K562 (cell line): ENCODE results near the gene FLRT1. TPM values are rescaled to one million over a fixed set of nuclear protein-coding genes. Genes with fewer than 3 reads are reported as not detected.

Source experiments
- ARID1B ChIP-seq: fragments of 450-650 bp; IDR thresholded peaks from 2 replicates; pipeline ENCODE4 v1.6.1; 2016; ENCODE audit warnings: antibody characterized with exemption, mild to moderate bottlenecking, inconsistent platforms
- ATF4 ChIP-seq: fragments of 450-650 bp; formaldehyde crosslinking; IDR thresholded peaks from 2 replicates; pipeline ENCODE4 v1.4.0; 2022; ENCODE audit warnings: mild to moderate bottlenecking, moderate library complexity
- CBX8 ChIP-seq: fragments of 200-600 bp; sonication (generic); IDR thresholded peaks from 2 replicates; pipeline ENCODE4 v1.6.1; 2012; ENCODE audit warnings: borderline replicate concordance, mixed run types, low read depth, mild to moderate bottlenecking, moderate library complexity, mixed read lengths, low read length, control low read depth, inconsistent platforms; ENCODE audit not compliant: poor library complexity, severe bottlenecking; ENCODE audit errors: extremely low read depth
- HDAC3 ChIP-seq: fragments of 450-650 bp; IDR thresholded peaks from 2 replicates; pipeline ENCODE4 v1.6.1; 2018; ENCODE audit warnings: borderline replicate concordance, mild to moderate bottlenecking, moderate library complexity; ENCODE audit not compliant: partially characterized antibody
- HSF4 ChIP-seq: fragments of 250-450 bp; sonication (Bioruptor Pico); IDR thresholded peaks from 2 replicates; pipeline ENCODE4 v2.1.2; 2022; ENCODE audit warnings: mild to moderate bottlenecking, moderate library complexity, borderline replicate concordance
- IRF1 ChIP-seq: sonication (generic); formaldehyde crosslinking; IDR thresholded peaks from 2 replicates; pipeline ENCODE4 v1.8.0; 2022; ENCODE audit warnings: missing genetic modification reagents, mild to moderate bottlenecking, borderline replicate concordance
- MAZ ChIP-seq, 2 experiments: fragments of 450-650 bp in 1 of 2; sonication (generic) in 1 of 2; formaldehyde crosslinking; IDR thresholded peaks in 1 of 2; conservative IDR thresholded peaks in 1 of 2; 2 replicates each; pipeline versions ENCODE4 v1.4.0 to v1.5.0; 2020; ENCODE audit warnings: mild to moderate bottlenecking in 1 of 2, missing genetic modification reagents in 1 of 2
- RNF2 ChIP-seq: sonication (generic); IDR thresholded peaks from 2 replicates; pipeline ENCODE4 v1.6.1; 2016
- TAF15 ChIP-seq: fragments of 200-400 bp; formaldehyde crosslinking; IDR thresholded peaks from 2 replicates; pipeline ENCODE4 v1.6.1; 2017; ENCODE audit warnings: mild to moderate bottlenecking, low read depth, low read length, moderate library complexity
- TCF7 ChIP-seq: sonication (generic); IDR thresholded peaks from 2 replicates; pipeline ENCODE4 v1.6.1; 2016; ENCODE audit warnings: antibody characterized with exemption, borderline replicate concordance
- TOE1 ChIP-seq, 2 experiments: fragments of 450-650 bp in 1 of 2; sonication (generic) in 1 of 2; formaldehyde crosslinking in 1 of 2; IDR thresholded peaks; 2 replicates each; pipeline versions ENCODE4 v1.7.1 to v1.8.0; 2016 to 2022; ENCODE audit warnings: borderline replicate concordance in 2 of 2, mild to moderate bottlenecking in 2 of 2, antibody characterized with exemption in 1 of 2, inconsistent platforms in 1 of 2, low read depth in 1 of 2, missing genetic modification reagents in 1 of 2, moderate library complexity in 1 of 2
- TRIM28 ChIP-seq: fragments of 450-650 bp; IDR thresholded peaks from 2 replicates; pipeline ENCODE4 v1.6.1; 2017
- WHSC1 ChIP-seq: IDR thresholded peaks from one replicate; pipeline ENCODE4 v1.6.1; 2012; ENCODE audit warnings: low read length, control low read depth, inconsistent platforms
- ZBTB5 ChIP-seq: fragments of 450-650 bp; IDR thresholded peaks from 2 replicates; pipeline ENCODE4 v1.6.1; 2017; ENCODE audit warnings: antibody characterized with exemption
- ZFX ChIP-seq: sonication (generic); formaldehyde crosslinking; IDR thresholded peaks from 2 replicates; pipeline ENCODE4 v1.8.0; 2022; ENCODE audit warnings: mild to moderate bottlenecking, missing genetic modification reagents, moderate library complexity
- ZNF41 ChIP-seq: fragments of 250-450 bp; sonication (Bioruptor Pico); conservative IDR thresholded peaks from 2 replicates; pipeline ENCODE4 v1.4.0; 2020; ENCODE audit warnings: mild to moderate bottlenecking
- ZNF445 ChIP-seq: fragments of 250-450 bp; sonication (Bioruptor Pico); IDR thresholded peaks from 2 replicates; pipeline ENCODE4 v1.4.0; 2020; ENCODE audit warnings: low read depth, mild to moderate bottlenecking, moderate library complexity
- ZNF592 ChIP-seq: fragments of 450-650 bp; IDR thresholded peaks from 2 replicates; pipeline ENCODE4 v1.6.1; 2017; ENCODE audit warnings: antibody characterized with exemption, mild to moderate bottlenecking
- polyA plus RNA-seq, 8 experiments: library from polyadenylated mRNA; depleted of rRNA in 4 of 8; stranded (reverse) in 5 of 8; unstranded in 3 of 8; fragments of >200 nt; fragmentation: Nextera tagmentation in 2 of 8; fragmentation: Illumina TruSeq in 1 of 8; extraction: Ambion mirVana in 2 of 8; extraction: Trizol in 1 of 8; gene quantifications; 2 replicates each; pipeline versions ENCODE4 v1.2.1 to v1.2.3, GENCODE V29; 2011 to 2014; ENCODE audit warnings: inconsistent platforms in 1 of 8, missing spikeins in 1 of 8
- total RNA-seq, 7 experiments: library from RNA; depleted of rRNA in 6 of 7; stranded (reverse); fragments of >200 nt in 6 of 7; fragmentation: Illumina TruSeq in 2 of 7; extraction: Trizol in 2 of 7; gene quantifications; 2 replicates each; pipeline versions ENCODE4 v1.2.1 to v1.2.3, GENCODE V29; 2011 to 2021; ENCODE audit warnings: low replicate concordance in 1 of 7

The FLRT1 gene
- total and polyA plus RNA-seq, 9 of the 15 experiments (the other 6 are each of a cell fraction or from before 2014, with no cell fraction given), result not detected

- no peak for TF ChIP-seq TAF15
- TF ChIP-seq ZNF592, result no peak
- TF ChIP-seq ATF4 (CRISPR knock-in tag), result no peak
- peak; percentile 27; the same call in 1 of the 2 replicates for TF ChIP-seq TOE1 (IDR thresholded peaks at IDR 0.05; ENCODE audit: borderline replicate concordance)
- TF ChIP-seq TOE1 (CRISPR knock-in tag; IDR thresholded peaks at IDR 0.05; ENCODE audit: borderline replicate concordance, low read depth), result no peak; the same call in 1 of the 2 replicates
- no peak for TF ChIP-seq ARID1B
- no peak for TF ChIP-seq CBX8
- no peak for TF ChIP-seq ZNF445 (CRISPR knock-in tag)
- no peak for TF ChIP-seq ZNF41 (CRISPR knock-in tag)
- no peak for TF ChIP-seq TRIM28
- peak; percentile 91 to 95 for TF ChIP-seq MAZ (CRISPR knock-in tag; conservative IDR thresholded peaks at IDR 0.05 in 1 of 2, IDR thresholded peaks at IDR 0.05 in 1 of 2)
- no peak for TF ChIP-seq ZBTB5
- no peak for TF ChIP-seq TCF7
- no peak for TF ChIP-seq WHSC1
- no peak; the same call in 1 of the 2 replicates for TF ChIP-seq RNF2
- no peak for TF ChIP-seq HSF4 (CRISPR knock-in tag)
- TF ChIP-seq HDAC3, result no peak
- TF ChIP-seq ZFX (CRISPR knock-in tag), result peak; percentile 82
- no peak for TF ChIP-seq IRF1 (CRISPR knock-in tag)
These were observed 49.4 kb upstream of the FLRT1 start, which contains the start of gene OTUB1 (continued) for GRCh38 chr11:63986156-63986931.
